B cell (primary cell): ENCODE measurements around the gene NHERF2. TPM values are rescaled to one million over a fixed set of nuclear protein-coding genes. Genes with fewer than 3 reads are reported as not detected.

Source experiments
- ATAC-seq: fragments of 200-7000 bp; cut with Tn5 transposase; one replicate; pipeline ENCODE4 v1.10.0; 2021; ENCODE audit warnings: low read depth, mild to moderate bottlenecking, moderate number of reproducible peaks, moderate library complexity
- CTCF ChIA-PET: fragments of 350-600 bp; sonication (Branson Sonifier 250); formaldehyde crosslinking; loops from one replicate; lab custom pipeline; 2021; ENCODE audit warnings: antibody characterized with exemption, inconsistent platforms; lab: Charles Lee
- POLR2A ChIA-PET: fragments of 350-600 bp; sonication (Branson Sonifier 250); formaldehyde crosslinking; loops from one replicate; lab custom pipeline; 2021; ENCODE audit warnings: antibody characterized with exemption; lab: Charles Lee
- DNase-seq: peaks from one replicate; pipeline ENCODE4 v3.0.0; 2013
- H2AFZ ChIP-seq: 2 replicates; pipeline ENCODE4 v1.6.1; 2012; ENCODE audit warnings: mild to moderate bottlenecking, low read depth, low read length; ENCODE audit not compliant: insufficient read depth, poor library complexity, severe bottlenecking
- H3K27ac ChIP-seq, 2 donors: 1 replicate in 1 of 2; 2 replicates in 1 of 2; pipeline ENCODE4 v1.5.1; 2012 to 2013; ENCODE audit warnings: low read length in 2 of 2, mild to moderate bottlenecking in 2 of 2, moderate library complexity in 1 of 2
- H3K27me3 ChIP-seq, 4 experiments: fragments of 200-600 bp in 1 of 4; sonication (generic) in 1 of 4; replicated peaks in 1 of 4; 1 replicate in 2 of 4; 2 replicates in 2 of 4; pipeline versions ENCODE4 v1.6.1 to v1.7.0; 2013 to 2016; ENCODE audit warnings: low read length in 3 of 4, mild to moderate bottlenecking in 2 of 4, mixed read lengths in 1 of 4, moderate library complexity in 1 of 4; ENCODE audit not compliant: insufficient read depth in 4 of 4, control insufficient read depth in 3 of 4; ENCODE audit errors: control extremely low read depth in 1 of 4
- H3K36me3 ChIP-seq, 2 experiments: replicated peaks in 1 of 2; 1 replicate in 1 of 2; 2 replicates in 1 of 2; pipeline versions ENCODE4 v1.6.1 to v1.7.1; 2013; ENCODE audit warnings: low read length in 1 of 2; ENCODE audit not compliant: insufficient read depth in 2 of 2, control insufficient read depth in 1 of 2; ENCODE audit errors: control extremely low read depth in 1 of 2, extremely low read depth in 1 of 2
- H3K4me1 ChIP-seq, 2 donors: fragments of 200-600 bp in 1 of 2; sonication (generic) in 1 of 2; 1 replicate in 1 of 2; 2 replicates in 1 of 2; pipeline versions ENCODE4 v1.5.1 to v1.6.1; 2013 to 2017; ENCODE audit warnings: low read length in 2 of 2; ENCODE audit not compliant: control insufficient read depth in 2 of 2, insufficient read depth in 2 of 2
- H3K4me2 ChIP-seq: replicated peaks from 2 replicates; pipeline ENCODE3; 2012; ENCODE audit warnings: mild to moderate bottlenecking, low read depth, low read length; ENCODE audit not compliant: poor library complexity, severe bottlenecking
- H3K4me3 ChIP-seq, 5 experiments: fragments of 200-600 bp in 1 of 5; sonication (generic) in 1 of 5; 1 replicate in 3 of 5; 2 replicates in 2 of 5; pipeline versions ENCODE4 v1.5.1 to v1.7.0; 2011 to 2016; ENCODE audit warnings: low read length in 4 of 5, mild to moderate bottlenecking in 4 of 5, low read depth in 2 of 5, control low read depth in 1 of 5, moderate library complexity in 1 of 5; ENCODE audit not compliant: insufficient read depth in 1 of 5; ENCODE audit errors: control extremely low read depth in 1 of 5, extremely low read depth in 1 of 5
- H3K79me2 ChIP-seq: fragments of 200-600 bp; sonication (generic); one replicate; pipeline ENCODE4 v1.6.0; 2016; ENCODE audit warnings: low read length; ENCODE audit not compliant: control insufficient read depth, insufficient read depth
- H3K9ac ChIP-seq: fragments of 200-600 bp; sonication (generic); 2 replicates; pipeline ENCODE4 v1.6.1; 2017; ENCODE audit warnings: mild to moderate bottlenecking, low read length, moderate library complexity
- H3K9me3 ChIP-seq, 3 donors: one replicate each; pipeline versions ENCODE4 v1.6.1 to v1.7.1; 2013; ENCODE audit warnings: low read length in 2 of 3; ENCODE audit not compliant: control insufficient read depth in 2 of 3, insufficient read depth in 1 of 3; ENCODE audit errors: control extremely low read depth in 1 of 3
- H4K20me1 ChIP-seq: 2 replicates; pipeline ENCODE4 v1.6.0; 2012; ENCODE audit warnings: mild to moderate bottlenecking, low read length; ENCODE audit not compliant: insufficient read depth, control insufficient read depth, poor library complexity, severe bottlenecking
- H3K27ac Mint-ChIP-seq: one replicate; pipeline ENCODE4 v1.8.0; 2021; ENCODE audit warnings: mixed read lengths
- H3K27me3 Mint-ChIP-seq: one replicate; pipeline ENCODE4 v1.8.0; 2021; ENCODE audit warnings: mixed read lengths
- H3K4me1 Mint-ChIP-seq: one replicate; pipeline ENCODE4 v1.8.0; 2021; ENCODE audit warnings: mixed read lengths
- H3K4me3 Mint-ChIP-seq: one replicate; pipeline ENCODE4 v1.8.0; 2021; ENCODE audit warnings: mixed read lengths
- H3K9me3 Mint-ChIP-seq: one replicate; pipeline ENCODE4 v1.8.0; 2022; ENCODE audit warnings: mixed read lengths; ENCODE audit not compliant: insufficient read depth
- EZH2 ChIP-seq: IDR thresholded peaks from 2 replicates; pipeline ENCODE4 v1.6.1; 2012; ENCODE audit warnings: borderline replicate concordance, low read depth, mild to moderate bottlenecking, moderate library complexity, low read length; ENCODE audit not compliant: insufficient read depth, poor library complexity, severe bottlenecking
- WGBS: methylation state at CpG from one replicate; pipeline ENCODE4 v1.1.5; 2013; ENCODE audit warnings: missing lambda C conversion rate; ENCODE audit not compliant: insufficient coverage; 5-methylcytosine and 5-hydroxymethylcytosine counted together
- intact Hi-C: fragments of 100-400 bp; cut with micrococcal nuclease; formaldehyde crosslinking; loops from one replicate; pipeline ENCODE4 v1.10.0; 2022
- polyA plus RNA-seq: library from polyadenylated mRNA; depleted of rRNA; stranded (reverse); fragments of >200 nt; gene quantifications from 2 replicates; pipeline ENCODE4 v1.2.3, GENCODE V29; 2012
- total RNA-seq, 2 donors: library from RNA; stranded (reverse); fragments of 120-200 nt in 1 of 2; gene quantifications; 1 replicate in 1 of 2; 2 replicates in 1 of 2; pipeline versions ENCODE4 v1.2.3 to v1.2.4, GENCODE V29; 2013 to 2022
- TF ChIP-seq, protein P1 (sequence below): fragments of 200-600 bp; IDR thresholded peaks from one replicate; pipeline ENCODE4 v1.8.0; 2022; ENCODE audit warnings: antibody characterized with exemption, mild to moderate bottlenecking

NHERF2 gene
- total and polyA plus RNA-seq, 2 donors (not counting 1 experiment from before 2014, with no cell fraction given): 1.8 to 2.2 TPM

DNA sequence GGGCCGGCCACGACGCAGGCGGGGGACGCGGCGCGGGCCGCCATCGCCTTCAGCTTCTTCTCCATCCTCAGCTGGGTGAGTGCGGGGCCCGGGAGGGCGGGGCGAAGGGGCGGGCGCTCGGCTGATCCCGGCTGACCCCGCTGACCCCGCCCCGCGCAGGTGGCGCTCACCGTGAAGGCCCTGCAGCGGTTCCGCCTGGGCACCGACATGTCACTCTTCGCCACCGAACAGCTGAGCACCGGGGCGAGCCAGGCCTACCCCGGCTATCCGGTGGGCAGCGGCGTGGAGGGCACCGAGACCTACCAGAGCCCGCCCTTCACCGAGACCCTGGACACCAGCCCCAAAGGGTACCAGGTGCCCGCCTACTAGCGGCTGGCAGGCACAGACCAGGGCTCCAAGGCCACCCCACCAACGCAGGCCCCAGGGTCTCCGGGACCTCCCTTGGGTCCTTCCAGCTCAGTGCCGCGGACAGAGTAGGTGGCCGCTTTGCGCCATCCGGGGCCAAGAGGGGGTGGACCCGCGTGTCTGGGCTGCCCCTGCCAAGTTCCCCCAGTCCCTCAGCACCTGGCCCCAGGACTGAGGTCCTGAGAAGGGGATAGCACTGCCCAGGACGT is 33.9 kb upstream of the NHERF2 start:
- no peaks in the 10 kb centered on the region for H3K27me3 Mint-ChIP-seq
- H3K4me1 Mint-ChIP-seq: peaks cover 33% of the 10 kb centered on the region
- no peaks in the 10 kb centered on the region for H3K9me3 Mint-ChIP-seq
- H3K27ac ChIP-seq: peak overlapping the region in 1 of 2 donors; percentile 57
- H3K4me2 ChIP-seq: peak overlapping the region; percentile 58
- no peak overlapping the region for H3K9ac ChIP-seq
- POLR2A ChIA-PET: interaction anchor here (0.9 to 3.0 kb wide), 6 partner anchors 10 to 162 kb away, joined by 6 to 36 read pairs (median 8); partner anchors contain the start of genes RPS2, TBL3 and TRAF7
- CTCF ChIA-PET: interaction anchor here (1.4 to 5.5 kb wide), 2 partner anchors 11 to 28 kb away, joined by 3 to 32 read pairs; partner anchors contain the start of gene RPS2
- H3K4me1 ChIP-seq: peaks cover 24 to 35% of the 10 kb centered on the region in 2 donors
- no peak overlapping the region for H3K4me3 ChIP-seq
- H3K27me3 ChIP-seq: no peaks in the 10 kb centered on the region
- H3K27ac Mint-ChIP-seq: no peak overlapping the region
- DNase-seq: peak; percentile 53
- 59% methylated on average over 50 of the region's 50 CpGs for WGBS
- ATAC-seq: no peak
- no peaks in the 10 kb centered on the region for H3K79me2 ChIP-seq
- H3K36me3 ChIP-seq: no peaks in the 10 kb centered on the region
- H4K20me1 ChIP-seq: no peaks in the 10 kb centered on the region
- peak overlapping the region; percentile 51 for H2AFZ ChIP-seq
- TF ChIP-seq, protein P1, sequence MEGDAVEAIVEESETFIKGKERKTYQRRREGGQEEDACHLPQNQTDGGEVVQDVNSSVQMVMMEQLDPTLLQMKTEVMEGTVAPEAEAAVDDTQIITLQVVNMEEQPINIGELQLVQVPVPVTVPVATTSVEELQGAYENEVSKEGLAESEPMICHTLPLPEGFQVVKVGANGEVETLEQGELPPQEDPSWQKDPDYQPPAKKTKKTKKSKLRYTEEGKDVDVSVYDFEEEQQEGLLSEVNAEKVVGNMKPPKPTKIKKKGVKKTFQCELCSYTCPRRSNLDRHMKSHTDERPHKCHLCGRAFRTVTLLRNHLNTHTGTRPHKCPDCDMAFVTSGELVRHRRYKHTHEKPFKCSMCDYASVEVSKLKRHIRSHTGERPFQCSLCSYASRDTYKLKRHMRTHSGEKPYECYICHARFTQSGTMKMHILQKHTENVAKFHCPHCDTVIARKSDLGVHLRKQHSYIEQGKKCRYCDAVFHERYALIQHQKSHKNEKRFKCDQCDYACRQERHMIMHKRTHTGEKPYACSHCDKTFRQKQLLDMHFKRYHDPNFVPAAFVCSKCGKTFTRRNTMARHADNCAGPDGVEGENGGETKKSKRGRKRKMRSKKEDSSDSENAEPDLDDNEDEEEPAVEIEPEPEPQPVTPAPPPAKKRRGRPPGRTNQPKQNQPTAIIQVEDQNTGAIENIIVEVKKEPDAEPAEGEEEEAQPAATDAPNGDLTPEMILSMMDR: no peak
- no peak for TF ChIP-seq EZH2
- H3K4me3 Mint-ChIP-seq: no peak overlapping the region
- intact Hi-C loops: loop anchor here (1.0 to 10.0 kb wide), 5 partner anchors 16 to 784 kb away; partner anchors contain the start of genes ELOB, MSRB1, TRAF7 and ZNF598
- peaks cover 0 to 13% (median 0%) of the 10 kb centered on the region in 3 donors for H3K9me3 ChIP-seq

DNA sequence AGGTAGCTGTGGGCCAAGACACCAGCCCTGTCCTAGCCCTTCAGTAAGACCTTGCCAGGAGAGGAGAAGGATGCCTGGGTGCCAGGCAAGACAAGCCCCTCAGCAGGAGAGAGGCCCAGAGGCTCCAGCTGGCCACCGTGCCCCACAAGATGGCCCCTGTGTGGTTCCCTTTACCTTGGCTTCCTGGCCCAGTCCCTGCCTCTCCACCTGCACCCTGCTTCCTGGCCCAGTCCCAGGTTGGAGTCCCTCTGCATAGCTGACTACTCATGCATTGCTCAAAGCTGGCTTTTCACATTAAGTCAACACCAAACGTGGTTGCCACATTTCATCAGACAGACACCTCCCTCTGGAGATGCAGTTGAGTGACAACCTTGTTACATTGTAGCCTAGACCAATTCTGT is 33.0 kb upstream of the NHERF2 start:
- ATAC-seq (no peak), DNase-seq (no peak)
- H3K27me3 ChIP-seq: no peaks in the 10 kb centered on the region
- no peaks in the 10 kb centered on the region for H3K79me2 ChIP-seq
- peaks cover 0 to 9% of the 10 kb centered on the region in 2 experiments for H3K36me3 ChIP-seq
- no peak overlapping the region for H3K4me3 ChIP-seq
- intact Hi-C loops: loop anchor here (5.0 to 10.0 kb wide), 2 partner anchors 49 to 784 kb away; partner anchors contain the start of genes ELOB and MSRB1
- ChIA-PET CTCF (interaction anchor here (0.5 to 5.5 kb wide), 5 partner anchors 10 to 161 kb away, joined by 3 to 32 read pairs (median 4); no protein-coding TSS in a partner anchor), POLR2A (no interaction called here)
- Mint-ChIP-seq H3K27me3 (no peaks in the 10 kb centered on the region), H3K9me3 (no peaks in the 10 kb centered on the region), H3K4me3 (peak overlapping the region; percentile 34), H3K27ac (peak overlapping the region; percentile 84), H3K4me1 (peaks cover 31% of the 10 kb centered on the region)
- no peaks in the 10 kb centered on the region for H4K20me1 ChIP-seq
- H2AFZ ChIP-seq: no peak overlapping the region
- H3K4me1 ChIP-seq: peaks cover 24 to 35% of the 10 kb centered on the region in 2 donors
- H3K4me2 ChIP-seq: no peak overlapping the region
- H3K9me3 ChIP-seq: peaks cover 0 to 13% (median 0%) of the 10 kb centered on the region in 3 donors
- no peak for TF ChIP-seq EZH2
- TF ChIP-seq, protein P1: no peak
- WGBS: 73% methylated on average over 1 of the region's 2 CpGs
- H3K9ac ChIP-seq: no peak overlapping the region
- H3K27ac ChIP-seq: peak overlapping the region; percentile 39 to 57
